Mesendoderm (in vitro differentiated cells): ENCODE data around the gene LAMC1. TPM values are rescaled to one million over a fixed set of nuclear protein-coding genes. Genes with fewer than 3 reads are reported as not detected.

Experiments used
- DNase-seq: peaks from one replicate; pipeline ENCODE4 v3.0.0; 2013
- H2AK5ac ChIP-seq: 2 replicates; pipeline ENCODE4 v1.6.1; 2013; ENCODE audit warnings: low read length, inconsistent platforms
- H2BK120ac ChIP-seq: 2 replicates; pipeline ENCODE4 v1.6.1; 2013; ENCODE audit warnings: low read depth, mild to moderate bottlenecking, low read length, moderate library complexity, mixed read lengths
- H2BK15ac ChIP-seq: replicated peaks from 2 replicates; pipeline ENCODE4 v1.6.1; 2013; ENCODE audit warnings: low read depth, mild to moderate bottlenecking, moderate library complexity
- H2BK5ac ChIP-seq: 2 replicates; pipeline ENCODE4 v1.6.1; 2013; ENCODE audit warnings: low read length, inconsistent platforms
- H3K18ac ChIP-seq: 2 replicates; pipeline ENCODE4 v1.6.1; 2013; ENCODE audit warnings: mild to moderate bottlenecking, low read length, mixed read lengths
- H3K23ac ChIP-seq: one replicate; pipeline ENCODE4 v1.6.1; 2013; ENCODE audit warnings: low read length
- H3K27ac ChIP-seq: 2 replicates; pipeline ENCODE4 v1.5.1; 2013; ENCODE audit warnings: low read depth, mild to moderate bottlenecking, inconsistent platforms, low read length, moderate library complexity
- H3K27me3 ChIP-seq: 2 replicates; pipeline ENCODE4 v1.6.1; 2013; ENCODE audit warnings: low read length, control low read depth, mild to moderate bottlenecking, inconsistent platforms; ENCODE audit not compliant: insufficient read depth, poor library complexity
- H3K36me3 ChIP-seq: 2 replicates; pipeline ENCODE4 v1.6.1; 2013; ENCODE audit warnings: low read length, inconsistent platforms; ENCODE audit not compliant: control insufficient read depth, insufficient read depth
- H3K4ac ChIP-seq: one replicate; pipeline ENCODE4 v1.6.1; 2013; ENCODE audit warnings: low read depth, mild to moderate bottlenecking, low read length, moderate library complexity
- H3K4me1 ChIP-seq: 2 replicates; pipeline ENCODE4 v1.6.1; 2013; ENCODE audit warnings: low read depth, low read length, inconsistent platforms; ENCODE audit not compliant: control insufficient read depth
- H3K4me2 ChIP-seq: 2 replicates; pipeline ENCODE4 v1.6.1; 2013; ENCODE audit warnings: low read length
- H3K4me3 ChIP-seq: 2 replicates; pipeline ENCODE4 v1.5.1; 2013; ENCODE audit warnings: mild to moderate bottlenecking, low read length
- H3K56ac ChIP-seq: one replicate; pipeline ENCODE4 v1.6.1; 2013; ENCODE audit warnings: low read length
- H3K79me1 ChIP-seq: 2 replicates; pipeline ENCODE4 v1.6.1; 2013; ENCODE audit warnings: low read length, inconsistent platforms
- H3K79me2 ChIP-seq: 2 replicates; pipeline ENCODE4 v1.6.1; 2013; ENCODE audit warnings: mild to moderate bottlenecking, low read length; ENCODE audit not compliant: control insufficient read depth, insufficient read depth
- H3K9ac ChIP-seq: 2 replicates; pipeline ENCODE4 v1.6.1; 2013; ENCODE audit warnings: low read length, inconsistent platforms
- H4K5ac ChIP-seq: one replicate; pipeline ENCODE4 v1.6.1; 2013; ENCODE audit warnings: low read length
- H4K8ac ChIP-seq: one replicate; pipeline ENCODE4 v1.6.1; 2013; ENCODE audit warnings: low read depth, mild to moderate bottlenecking, control low read depth, low read length, moderate library complexity
- WGBS: extraction: QIAGEN DNeasy Blood & Tissue Kit; methylation state at CpG from one replicate; pipeline ENCODE4 v1.1.7; 2013; ENCODE audit warnings: low lambda C conversion rate, missing lambda C conversion rate; ENCODE audit not compliant: insufficient coverage; ENCODE audit errors: extremely low coverage; 5-methylcytosine and 5-hydroxymethylcytosine counted together
- polyA plus RNA-seq, 2 experiments: library from polyadenylated mRNA; stranded (reverse); fragments of 200-250 nt; gene quantifications; one replicate each; pipeline ENCODE4 v1.2.3, GENCODE V29; 2013

LAMC1 gene
- 54.6 TPM for polyA plus RNA-seq (2013, experiment 1 of 2)
- 50.2 TPM for polyA plus RNA-seq (2013, experiment 2 of 2)

DNA sequence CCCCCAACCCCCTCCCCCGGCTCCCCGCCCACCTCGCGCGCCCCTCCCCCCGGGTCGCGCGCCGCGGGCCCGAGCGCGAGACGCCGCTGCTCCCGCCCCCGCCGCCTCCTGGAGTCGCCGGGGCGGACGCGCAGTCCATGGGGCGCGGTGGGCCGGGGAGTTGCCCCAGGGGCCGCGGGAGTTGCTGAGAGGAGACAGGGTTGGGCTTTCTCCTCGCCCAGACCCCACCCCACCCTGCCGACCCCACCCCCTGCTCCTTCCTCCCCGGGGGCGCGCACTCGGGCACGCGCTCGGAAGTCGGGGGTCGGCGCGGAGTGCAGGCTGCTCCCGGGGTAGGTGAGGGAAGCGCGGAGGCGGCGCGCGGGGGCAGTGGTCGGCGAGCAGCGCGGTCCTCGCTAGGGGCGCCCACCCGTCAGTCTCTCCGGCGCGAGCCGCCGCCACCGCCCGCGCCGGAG is at the start of gene LAMC1:
Gene LAMC1, plus strand, starts transcription at position 275 of the 455 bp plus-strand sequence. CDS start 297 bp downstream, outside the sequence.
- DNase-seq = peak; percentile 96
- Histone ChIP-seq H3K23ac (peak within 1 kb of the TSS; percentile 85), H4K5ac (no peak within 1 kb of the TSS), H3K79me2 (peaks cover 4% of the 10 kb centered on the region), H3K18ac (peak within 1 kb of the TSS; percentile 91), H3K4me1 (peaks cover 4% of the 10 kb centered on the region), H3K4me2 (peak within 1 kb of the TSS; percentile 87), H2BK15ac (no peak within 1 kb of the TSS), H2BK5ac (peak within 1 kb of the TSS; percentile 38), H3K27me3 (no peaks in the 10 kb centered on the region), H3K9ac (peak within 1 kb of the TSS; percentile 86), H2BK120ac (no peak within 1 kb of the TSS), H3K79me1 (peaks cover 4% of the 10 kb centered on the region), H3K27ac (peak within 1 kb of the TSS; percentile 97), H3K4ac (peak within 1 kb of the TSS; percentile 97), H3K4me3 (peak within 1 kb of the TSS; percentile 70), H2AK5ac (no peak within 1 kb of the TSS), H3K36me3 (no peaks in the 10 kb centered on the region), H3K56ac (peak within 1 kb of the TSS; percentile 94), H4K8ac (no peak within 1 kb of the TSS)
- no CpG with 5 or more reads among the region's 65 CpGs for WGBS

DNA sequence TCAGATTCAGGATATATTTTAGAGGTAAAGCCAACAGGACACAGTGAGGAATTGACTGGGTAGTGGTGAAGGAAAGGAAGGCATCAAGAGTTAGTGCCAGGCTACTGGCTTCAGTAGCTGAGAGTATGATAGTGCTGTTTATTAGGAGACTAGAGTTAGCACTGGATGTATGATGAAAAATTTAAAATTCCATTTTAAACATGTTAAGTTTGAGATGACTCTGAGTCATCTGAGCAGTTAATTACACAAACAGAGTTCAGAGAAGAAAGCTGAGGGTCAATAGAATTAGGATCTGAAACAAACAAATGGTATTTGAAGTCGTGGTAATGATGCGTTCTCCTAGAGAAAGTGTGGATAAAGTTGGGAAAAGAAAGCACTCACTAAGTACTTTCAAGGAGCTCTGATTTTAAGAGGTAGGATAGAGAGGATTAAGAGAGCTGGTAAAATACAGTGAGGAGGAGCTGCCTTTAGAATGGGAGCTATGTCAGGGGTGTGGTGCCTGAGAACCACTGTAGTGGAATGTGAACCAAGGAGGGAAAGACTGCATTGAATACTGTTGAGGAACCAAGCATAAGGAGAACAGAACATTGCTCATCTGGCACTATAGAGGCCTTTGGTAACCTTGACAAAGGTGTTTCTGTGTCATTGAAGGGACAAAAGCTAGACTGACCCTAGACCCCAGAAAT is 48.6 kb upstream of the LAMC1 start:
- Histone ChIP-seq H3K79me1 (no peaks in the 10 kb centered on the region), H2AK5ac (no peak overlapping the region), H3K4me2 (no peak overlapping the region), H3K18ac (no peak overlapping the region), H3K4me1 (no peaks in the 10 kb centered on the region), H4K8ac (no peak overlapping the region), H3K4ac (no peak overlapping the region), H2BK120ac (no peak overlapping the region), H3K4me3 (no peak overlapping the region), H2BK5ac (no peak overlapping the region), H3K27me3 (no peaks in the 10 kb centered on the region), H3K23ac (no peak overlapping the region), H4K5ac (no peak overlapping the region), H2BK15ac (no peak overlapping the region), H3K27ac (no peak overlapping the region), H3K79me2 (no peaks in the 10 kb centered on the region), H3K56ac (no peak overlapping the region), H3K36me3 (no peaks in the 10 kb centered on the region), H3K9ac (no peak overlapping the region)
- DNase-seq = peak; percentile 45
- WGBS = no CpG with 5 or more reads among the region's 2 CpGs

DNA sequence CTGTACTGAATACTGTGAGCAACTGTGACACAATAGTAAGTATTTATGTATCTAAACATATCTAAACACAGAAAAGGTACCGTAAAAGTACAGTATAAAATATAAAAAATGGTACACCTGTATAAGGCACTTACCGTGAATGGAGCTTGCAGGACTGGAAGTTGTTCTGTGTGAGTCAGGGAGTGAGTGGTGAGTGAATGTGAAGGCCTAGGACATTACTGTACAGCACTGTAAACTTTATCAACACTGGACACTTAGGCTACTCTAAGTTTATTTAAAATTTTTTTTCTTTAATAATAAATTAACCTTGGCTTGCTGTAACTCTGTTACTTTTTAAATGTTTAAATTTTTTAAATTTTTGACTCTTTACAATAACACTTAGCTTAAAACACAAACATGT is 45.7 kb upstream of the LAMC1 start:
- no peak overlapping the region for H2BK15ac ChIP-seq
- no peak for DNase-seq
- no peak overlapping the region for H3K9ac ChIP-seq
- no CpG with 5 or more reads among the region's 2 CpGs for WGBS
- H2BK5ac ChIP-seq = no peak overlapping the region
- H3K23ac ChIP-seq = no peak overlapping the region
- no peak overlapping the region for H3K4me2 ChIP-seq
- H3K27me3 ChIP-seq = no peaks in the 10 kb centered on the region
- no peaks in the 10 kb centered on the region for H3K79me1 ChIP-seq
- no peak overlapping the region for H3K4ac ChIP-seq
- no peak overlapping the region for H3K56ac ChIP-seq
- H3K79me2 ChIP-seq = no peaks in the 10 kb centered on the region
- H3K18ac ChIP-seq = no peak overlapping the region
- H3K27ac ChIP-seq = no peak overlapping the region
- H2BK120ac ChIP-seq = no peak overlapping the region
- H2AK5ac ChIP-seq = no peak overlapping the region
- no peaks in the 10 kb centered on the region for H3K36me3 ChIP-seq
- H4K8ac ChIP-seq = no peak overlapping the region
- no peak overlapping the region for H3K4me3 ChIP-seq
- H3K4me1 ChIP-seq = no peaks in the 10 kb centered on the region
- no peak overlapping the region for H4K5ac ChIP-seq

DNA sequence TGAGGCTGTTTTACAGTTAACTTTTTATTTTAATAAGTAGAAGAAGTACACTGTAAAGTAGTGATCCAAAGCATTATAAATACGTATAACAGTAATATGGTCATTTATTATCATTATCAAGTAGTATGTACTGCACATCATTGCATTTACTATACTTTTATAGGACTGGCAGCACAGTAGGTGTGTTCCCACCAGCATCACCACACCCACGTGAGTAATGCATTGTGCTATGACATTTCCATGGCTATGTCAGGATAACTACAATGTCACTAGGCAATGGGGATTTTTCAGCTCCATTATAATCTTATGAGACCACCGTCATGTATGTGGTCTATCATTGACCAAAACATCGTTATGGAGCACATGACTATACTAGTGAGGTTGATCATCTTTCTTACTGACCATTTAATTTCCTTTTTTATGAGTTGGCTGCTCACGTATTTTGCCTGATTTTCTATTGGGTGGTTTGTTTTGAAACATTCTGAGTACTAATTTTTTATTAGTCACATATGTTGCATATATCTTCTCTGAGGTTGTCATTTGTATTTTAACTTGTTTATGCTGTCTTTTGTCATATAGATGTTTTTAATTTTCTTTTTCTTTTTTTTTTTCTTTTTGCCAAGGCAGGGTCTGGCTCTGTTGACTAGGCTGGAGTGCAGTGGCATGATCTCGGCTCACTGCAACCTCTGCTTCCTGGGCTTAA is 44.9 kb upstream of the LAMC1 start:
- H2AK5ac ChIP-seq = no peak overlapping the region
- no peak for DNase-seq
- no CpG with 5 or more reads among the region's 6 CpGs for WGBS

DNA sequence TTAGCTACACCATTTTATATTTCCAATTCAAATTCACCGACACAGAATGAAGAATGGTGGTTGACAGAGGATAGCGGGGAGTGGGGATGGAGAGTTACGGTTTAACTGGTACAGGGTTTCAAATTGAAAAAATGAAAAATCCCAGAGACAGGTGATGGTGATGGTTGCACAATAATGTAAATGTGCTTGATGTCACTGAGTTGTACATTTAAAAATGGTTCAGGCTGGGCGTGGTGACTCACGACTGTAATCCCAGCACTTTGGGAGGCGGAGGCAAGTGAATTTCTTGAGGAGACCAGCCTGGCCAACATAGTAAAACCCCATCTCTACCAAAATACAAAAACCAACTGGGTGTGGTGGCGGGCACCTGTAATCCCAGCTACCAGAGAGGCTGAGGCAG is 39.1 kb upstream of the LAMC1 start:
- Histone ChIP-seq H3K36me3 (no peaks in the 10 kb centered on the region), H3K9ac (no peak overlapping the region), H3K18ac (no peak overlapping the region), H2BK15ac (no peak overlapping the region), H4K5ac (no peak overlapping the region), H3K79me2 (no peaks in the 10 kb centered on the region), H3K4me2 (no peak overlapping the region), H3K4me1 (no peaks in the 10 kb centered on the region), H4K8ac (no peak overlapping the region), H3K56ac (no peak overlapping the region), H3K27me3 (no peaks in the 10 kb centered on the region), H2BK5ac (no peak overlapping the region), H3K4me3 (no peak overlapping the region), H2AK5ac (no peak overlapping the region), H3K4ac (no peak overlapping the region), H2BK120ac (no peak overlapping the region), H3K79me1 (no peaks in the 10 kb centered on the region), H3K27ac (no peak overlapping the region), H3K23ac (no peak overlapping the region)
- no peak for DNase-seq
- WGBS = no CpG with 5 or more reads among the region's 7 CpGs

More for the DNA sequence above, 44.9 kb upstream of the LAMC1 start:
- Histone ChIP-seq H2BK120ac (no peak overlapping the region), H4K8ac (no peak overlapping the region), H3K18ac (no peak overlapping the region), H3K27ac (no peak overlapping the region), H3K27me3 (no peaks in the 10 kb centered on the region), H3K4me3 (no peak overlapping the region), H3K4ac (no peak overlapping the region), H3K4me1 (no peaks in the 10 kb centered on the region), H3K36me3 (no peaks in the 10 kb centered on the region), H3K56ac (no peak overlapping the region), H2BK5ac (no peak overlapping the region), H2BK15ac (no peak overlapping the region), H3K23ac (no peak overlapping the region), H3K9ac (no peak overlapping the region), H3K79me1 (no peaks in the 10 kb centered on the region), H3K4me2 (no peak overlapping the region), H4K5ac (no peak overlapping the region), H3K79me2 (no peaks in the 10 kb centered on the region)
